HEK293 (cell line): Measurements from ENCODE around the gene APBA1.

Experiments used
- CTCF ChIP-seq: fragments of 450-650 bp; formaldehyde crosslinking; IDR thresholded peaks from 2 replicates; pipeline ENCODE4 v1.5.1; 2016; ENCODE audit warnings: missing biosample characterization, missing genetic modification characterization
- MYNN ChIP-seq: fragments of 450-650 bp; formaldehyde crosslinking; IDR thresholded peaks from 2 replicates; pipeline ENCODE4 v1.5.1; 2016; ENCODE audit warnings: missing biosample characterization, missing genetic modification characterization, borderline replicate concordance
- PRDM4 ChIP-seq: fragments of 450-650 bp; formaldehyde crosslinking; IDR thresholded peaks from 2 replicates; pipeline ENCODE4 v1.5.1; 2017; ENCODE audit warnings: missing biosample characterization, missing genetic modification characterization
- REST ChIP-seq: fragments of 450-650 bp; formaldehyde crosslinking; IDR thresholded peaks from 2 replicates; pipeline ENCODE4 v1.5.1; 2016; ENCODE audit warnings: missing biosample characterization, missing genetic modification characterization
- ZNF791 ChIP-seq: fragments of 450-650 bp; formaldehyde crosslinking; IDR thresholded peaks from 2 replicates; pipeline ENCODE4 v1.5.1; 2016; ENCODE audit warnings: missing biosample characterization, missing genetic modification characterization

- no peak for TF ChIP-seq PRDM4 (tag by site-specific recombination)
- TF ChIP-seq ZNF791 (tag by site-specific recombination), result no peak
- no peak for TF ChIP-seq REST (tag by site-specific recombination)
- no peak for TF ChIP-seq CTCF
- no peak for TF ChIP-seq MYNN
Observed at GRCh38 chr9:69620731-69621130, 51.4 kb downstream of the APBA1 start.
